SU-DHL-6 (cell line): Measurements from ENCODE around the gene FEM1A.
"Not testable (repeated sequence)": the region's sequence is repeated elsewhere in the genome, so short reads cannot be mapped to it uniquely, and the experiment has no call there.

Source experiments
- H2AFZ ChIP-seq: fragments of 200-600 bp; sonication (generic); 2 replicates; pipeline ENCODE4 v1.6.1; 2014; ENCODE audit warnings: low read depth, mild to moderate bottlenecking, moderate library complexity, mixed read lengths, antibody characterized with exemption, low read length; ENCODE audit not compliant: severe bottlenecking
- H3F3A ChIP-seq: fragments of 200-600 bp; shearing (Covaris generic); 2 replicates; pipeline ENCODE4 v1.6.0; 2016; ENCODE audit warnings: antibody characterized with exemption, mild to moderate bottlenecking; ENCODE audit not compliant: insufficient read depth
- H3K27ac ChIP-seq: fragments of 200-600 bp; sonication (generic); 2 replicates; pipeline ENCODE4 v1.5.1; 2016; ENCODE audit warnings: low read depth, mild to moderate bottlenecking, low read length, moderate library complexity, mixed read lengths
- H3K27me3 ChIP-seq: fragments of 200-600 bp; sonication (generic), shearing (Covaris generic); 2 replicates; pipeline ENCODE4 v1.6.0; 2014; ENCODE audit warnings: mild to moderate bottlenecking, low read length
- H3K36me3 ChIP-seq: fragments of 200-600 bp; sonication (generic); 2 replicates; pipeline ENCODE4 v1.6.1; 2014; ENCODE audit warnings: mild to moderate bottlenecking, low read length, mixed read lengths
- H3K4me2 ChIP-seq: fragments of 300-600, 200-600 bp; shearing (Covaris generic), sonication (generic); 2 replicates; pipeline ENCODE4 v1.6.0; 2014; ENCODE audit warnings: low read length, low read depth, mild to moderate bottlenecking; ENCODE audit not compliant: poor library complexity, severe bottlenecking
- H3K4me3 ChIP-seq: fragments of 200-600 bp; sonication (generic); 2 replicates; pipeline ENCODE4 v1.5.1; 2014; ENCODE audit warnings: antibody characterized with exemption, low read length, mild to moderate bottlenecking, mixed read lengths; ENCODE audit not compliant: insufficient read depth, poor library complexity, severe bottlenecking
- H3K79me2 ChIP-seq: fragments of 200-600 bp; sonication (generic); 2 replicates; pipeline ENCODE4 v1.6.1; 2014; ENCODE audit warnings: mild to moderate bottlenecking, low read length, moderate library complexity; ENCODE audit not compliant: insufficient read depth
- H3K9ac ChIP-seq: fragments of 200-600 bp; sonication (generic); 2 replicates; pipeline ENCODE4 v1.7.0; 2014; ENCODE audit warnings: mild to moderate bottlenecking, low read length
- H3K9me2 ChIP-seq: fragments of 200-600 bp; sonication (generic); replicated peaks from 2 replicates; pipeline ENCODE4 v1.6.1; 2014; ENCODE audit warnings: low read length; ENCODE audit not compliant: insufficient read depth
- H3K9me3 ChIP-seq: fragments of 200-600 bp; sonication (generic); 2 replicates; pipeline ENCODE4 v1.6.1; 2014; ENCODE audit warnings: low read length, mixed read lengths; ENCODE audit not compliant: insufficient read depth
- H4K20me1 ChIP-seq: fragments of 200-600 bp; sonication (generic); 2 replicates; pipeline ENCODE4 v1.6.1; 2014; ENCODE audit warnings: low read depth, mild to moderate bottlenecking, antibody characterized with exemption, low read length, moderate library complexity, mixed read lengths
- EZH2phosphoT487 ChIP-seq: fragments of 200-600 bp; sonication (generic), shearing (Covaris generic); conservative IDR thresholded peaks from 2 replicates; pipeline ENCODE4 v1.6.1; 2018; ENCODE audit warnings: mild to moderate bottlenecking, antibody characterized with exemption, low read length, moderate library complexity, mixed read lengths
- TF ChIP-seq, protein P1 (sequence below): fragments of 200-600 bp; sonication (generic); IDR thresholded peaks from one replicate; pipeline ENCODE4 v1.5.1; 2017; ENCODE audit warnings: antibody characterized with exemption, mild to moderate bottlenecking, low read length, moderate library complexity; ENCODE audit not compliant: insufficient read depth, poor library complexity, severe bottlenecking

FEM1A gene

DNA sequence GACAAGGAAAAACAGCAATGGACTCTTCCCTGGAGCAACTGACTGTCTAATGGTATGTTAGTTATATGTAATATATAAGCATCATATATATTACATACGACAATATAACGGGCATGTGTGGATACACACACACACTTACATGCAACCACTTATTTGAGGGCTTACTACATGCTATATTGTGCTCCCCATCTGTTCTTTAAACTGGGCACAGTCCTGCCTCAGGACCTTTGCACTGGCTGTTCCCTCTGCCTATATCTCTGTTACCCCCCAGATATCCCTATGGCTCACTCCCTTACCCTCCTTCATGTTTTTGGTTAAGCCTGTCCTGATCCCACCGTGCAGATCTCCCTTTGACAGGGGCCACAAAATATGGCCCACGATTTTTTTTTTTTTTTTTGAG, 29.7 kb downstream of the FEM1A start:
- no peak overlapping the region for H3K27ac ChIP-seq
- H3F3A ChIP-seq, result peaks cover 4% of the 10 kb centered on the region; the same call in 1 of the 2 replicates
- H3K79me2 ChIP-seq, result peaks cover 27% of the 10 kb centered on the region
- no peak overlapping the region for H2AFZ ChIP-seq
- TF ChIP-seq EZH2phosphoT487, result no peak
- TF ChIP-seq, protein P1, sequence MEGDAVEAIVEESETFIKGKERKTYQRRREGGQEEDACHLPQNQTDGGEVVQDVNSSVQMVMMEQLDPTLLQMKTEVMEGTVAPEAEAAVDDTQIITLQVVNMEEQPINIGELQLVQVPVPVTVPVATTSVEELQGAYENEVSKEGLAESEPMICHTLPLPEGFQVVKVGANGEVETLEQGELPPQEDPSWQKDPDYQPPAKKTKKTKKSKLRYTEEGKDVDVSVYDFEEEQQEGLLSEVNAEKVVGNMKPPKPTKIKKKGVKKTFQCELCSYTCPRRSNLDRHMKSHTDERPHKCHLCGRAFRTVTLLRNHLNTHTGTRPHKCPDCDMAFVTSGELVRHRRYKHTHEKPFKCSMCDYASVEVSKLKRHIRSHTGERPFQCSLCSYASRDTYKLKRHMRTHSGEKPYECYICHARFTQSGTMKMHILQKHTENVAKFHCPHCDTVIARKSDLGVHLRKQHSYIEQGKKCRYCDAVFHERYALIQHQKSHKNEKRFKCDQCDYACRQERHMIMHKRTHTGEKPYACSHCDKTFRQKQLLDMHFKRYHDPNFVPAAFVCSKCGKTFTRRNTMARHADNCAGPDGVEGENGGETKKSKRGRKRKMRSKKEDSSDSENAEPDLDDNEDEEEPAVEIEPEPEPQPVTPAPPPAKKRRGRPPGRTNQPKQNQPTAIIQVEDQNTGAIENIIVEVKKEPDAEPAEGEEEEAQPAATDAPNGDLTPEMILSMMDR, result no peak
- H3K4me3 ChIP-seq, result no peak overlapping the region
- H4K20me1 ChIP-seq, result no peaks in the 10 kb centered on the region
- no peaks in the 10 kb centered on the region for H3K36me3 ChIP-seq
- no peaks in the 10 kb centered on the region for H3K9me2 ChIP-seq
- H3K9ac ChIP-seq, result no peak overlapping the region
- no peaks in the 10 kb centered on the region for H3K9me3 ChIP-seq
- no peaks in the 10 kb centered on the region for H3K27me3 ChIP-seq
- H3K4me2 ChIP-seq, result no peak overlapping the region

DNA sequence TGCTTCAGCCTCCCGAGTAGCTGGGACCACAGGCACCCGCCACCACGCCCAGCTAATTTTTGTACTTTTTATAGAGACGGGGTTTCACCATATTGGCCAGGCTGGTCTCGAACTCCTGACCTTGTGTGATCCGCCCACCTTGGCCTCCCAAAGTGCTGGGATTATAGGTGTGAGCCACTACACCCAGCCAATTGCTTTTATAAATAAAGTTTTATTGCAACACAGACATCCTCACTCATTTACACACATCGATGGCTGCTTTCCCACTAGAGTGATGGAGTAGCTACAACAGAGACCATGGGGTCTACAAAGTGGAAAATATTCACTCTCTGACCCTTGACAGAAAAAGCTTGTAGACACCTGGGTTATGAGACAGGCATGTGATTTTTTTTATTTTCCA, 30.8 kb downstream of the FEM1A start:
- not testable (repeated sequence) for H3K27ac ChIP-seq, H3F3A ChIP-seq, H3K9me3 ChIP-seq, H3K36me3 ChIP-seq, H3K4me2 ChIP-seq, H4K20me1 ChIP-seq, H2AFZ ChIP-seq, H3K4me3 ChIP-seq, H3K27me3 ChIP-seq, H3K9ac ChIP-seq, H3K9me2 ChIP-seq
- peaks cover 32% of the 10 kb centered on the region for H3K79me2 ChIP-seq

DNA sequence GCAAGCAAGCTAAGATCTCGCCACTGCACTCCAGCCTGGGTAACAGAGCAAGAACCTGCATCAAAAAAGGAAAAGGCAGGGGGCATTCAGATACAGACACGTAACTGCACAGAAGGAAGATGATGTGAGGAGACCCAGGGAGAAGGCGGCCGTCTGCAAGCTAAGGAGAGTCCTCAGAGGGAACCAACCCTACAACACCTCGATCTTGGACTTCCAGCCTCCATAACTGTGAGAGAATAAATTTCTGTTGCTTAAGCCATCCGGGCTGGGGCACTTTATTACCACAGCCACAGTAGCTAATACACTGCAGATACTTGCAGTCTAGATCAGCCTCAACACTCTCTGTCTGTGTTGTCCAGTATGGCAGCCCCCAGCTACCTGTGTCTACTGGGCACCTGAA, 32.0 kb downstream of the FEM1A start:
- no peaks in the 10 kb centered on the region for H3K27me3 ChIP-seq
- no peak overlapping the region for H2AFZ ChIP-seq
- TF ChIP-seq EZH2phosphoT487, result no peak
- TF ChIP-seq, protein P1, result no peak
- no peak overlapping the region for H3K27ac ChIP-seq
- H3K9me2 ChIP-seq, result no peaks in the 10 kb centered on the region
- H3K9me3 ChIP-seq, result no peaks in the 10 kb centered on the region
- no peak overlapping the region for H3K9ac ChIP-seq
- no peak overlapping the region for H3K4me3 ChIP-seq
- no peaks in the 10 kb centered on the region for H3K36me3 ChIP-seq
- H3F3A ChIP-seq, result peaks cover 4% of the 10 kb centered on the region; the same call in 1 of the 2 replicates
- no peak overlapping the region for H3K4me2 ChIP-seq
- H4K20me1 ChIP-seq, result no peaks in the 10 kb centered on the region
- peaks cover 43% of the 10 kb centered on the region for H3K79me2 ChIP-seq

DNA sequence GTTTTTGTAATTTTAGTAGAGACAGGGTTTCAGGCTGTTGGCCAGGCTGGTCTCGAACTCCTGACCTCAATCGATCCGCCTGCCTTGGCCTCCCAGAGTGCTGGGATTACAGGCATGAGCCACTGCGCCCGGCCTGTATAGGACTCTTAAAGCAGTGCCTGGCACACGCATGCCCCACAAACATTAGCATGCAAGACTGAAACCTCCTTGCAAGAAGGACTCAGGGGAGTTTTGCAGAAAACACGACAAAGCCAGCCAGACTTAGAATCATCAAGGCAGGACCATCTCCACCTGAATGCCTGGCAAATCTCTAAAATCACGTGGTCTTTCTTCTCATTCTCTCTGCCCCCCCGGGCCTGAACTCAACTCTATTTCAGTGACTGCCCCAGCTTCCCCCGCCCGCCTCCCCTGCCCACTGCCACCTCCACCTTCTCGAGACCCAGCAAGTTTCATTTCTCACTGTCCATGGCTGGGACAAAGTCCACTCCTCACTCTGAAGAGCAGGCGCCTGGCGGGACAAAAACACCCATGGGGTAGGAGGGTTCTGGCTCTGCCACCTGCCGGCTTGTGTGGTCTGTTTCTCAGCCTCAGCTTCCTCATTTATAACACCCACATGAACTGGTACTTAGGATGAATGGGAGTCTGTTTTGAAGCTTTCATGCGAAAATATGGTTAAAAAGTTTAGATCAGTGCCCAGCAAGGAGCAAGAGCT, 37.6 kb downstream of the FEM1A start:
- peak overlapping the region; percentile 76 for H3K27ac ChIP-seq
- no peaks in the 10 kb centered on the region for H3K9me3 ChIP-seq
- H3K79me2 ChIP-seq, result peaks cover 52% of the 10 kb centered on the region
- no peaks in the 10 kb centered on the region for H4K20me1 ChIP-seq
- H3K36me3 ChIP-seq, result no peaks in the 10 kb centered on the region
- H3K9ac ChIP-seq, result peak overlapping the region; percentile 39; the same call in 1 of the 2 replicates
- H3K9me2 ChIP-seq, result no peaks in the 10 kb centered on the region
- no peaks in the 10 kb centered on the region for H3K27me3 ChIP-seq
- peak overlapping the region; percentile 45 for H3K4me3 ChIP-seq
- H3F3A ChIP-seq, result peaks cover 23% of the 10 kb centered on the region
- H2AFZ ChIP-seq, result peak overlapping the region; percentile 32
- TF ChIP-seq EZH2phosphoT487, result no peak
- TF ChIP-seq, protein P1, result peak; percentile 30
- H3K4me2 ChIP-seq, result peak overlapping the region; percentile 70
